IMR-90 (cell line): ENCODE data around the gene MRPL54. TPM values are rescaled to one million over a fixed set of nuclear protein-coding genes. Genes with fewer than 3 reads are reported as not detected.

Source experiments
- ATAC-seq: fragments of 200-7000 bp; cut with Tn5 transposase; 2 replicates; pipeline ENCODE4 v1.9.1; 2020; ENCODE audit warnings: low read depth, mild to moderate bottlenecking, moderate library complexity
- BruUV-seq: library from RNA; stranded (reverse); fragments of 400-500 nt; replicated peaks from 2 replicates; lab custom pipeline; 2021; lab: Mats Ljungman, UMichigan
- CTCF ChIA-PET: fragments of 300-600 bp; formaldehyde crosslinking; extraction: SDS; loops from one replicate; lab custom pipeline; 2021; ENCODE audit warnings: antibody characterized with exemption; lab: Yijun Ruan, JAX
- POLR2A ChIA-PET: fragments of 300-600 bp; sonication (Branson Sonifier 250); formaldehyde crosslinking; loops from one replicate; lab custom pipeline; 2022; ENCODE audit warnings: antibody characterized with exemption; ENCODE audit not compliant: unreplicated experiment; lab: Charles Lee
- DNase-seq: peaks from one replicate; pipeline ENCODE4 v3.0.0; 2013
- H2AFZ ChIP-seq: replicated peaks from 2 replicates; pipeline ENCODE3; 2013; ENCODE audit warnings: low read length, mild to moderate bottlenecking; ENCODE audit not compliant: poor library complexity
- H2AK5ac ChIP-seq: 2 replicates; pipeline ENCODE4 v1.6.1; 2013; ENCODE audit warnings: low read depth, low read length, inconsistent platforms
- H2AK9ac ChIP-seq: replicated peaks from 2 replicates; pipeline ENCODE3; 2013; ENCODE audit warnings: mild to moderate bottlenecking, low read depth, low read length, moderate library complexity; ENCODE audit not compliant: poor library complexity
- H2BK120ac ChIP-seq: 2 replicates; pipeline ENCODE4 v1.6.1; 2013; ENCODE audit warnings: low read depth, low read length, inconsistent platforms
- H2BK15ac ChIP-seq: 3 replicates; pipeline ENCODE4 v1.6.1; 2013; ENCODE audit warnings: low read depth, low read length, inconsistent platforms
- H2BK20ac ChIP-seq: 2 replicates; pipeline ENCODE4 v1.6.1; 2013; ENCODE audit warnings: low read depth, mild to moderate bottlenecking, inconsistent platforms, low read length, moderate library complexity
- H2BK5ac ChIP-seq: 2 replicates; pipeline ENCODE4 v1.6.1; 2013; ENCODE audit warnings: mild to moderate bottlenecking, low read depth, low read length, inconsistent platforms; ENCODE audit not compliant: poor library complexity, severe bottlenecking
- H3K14ac ChIP-seq: replicated peaks from 2 replicates; pipeline ENCODE4 v1.6.1; 2013; ENCODE audit warnings: low read depth, low read length, inconsistent platforms
- H3K18ac ChIP-seq: 2 replicates; pipeline ENCODE4 v1.6.1; 2013; ENCODE audit warnings: low read depth, low read length, control low read depth
- H3K23ac ChIP-seq: 2 replicates; pipeline ENCODE4 v1.6.1; 2013; ENCODE audit warnings: low read depth, low read length, inconsistent platforms
- H3K27ac ChIP-seq: 2 replicates; pipeline ENCODE4 v1.5.1; 2013; ENCODE audit warnings: mild to moderate bottlenecking, control low read depth, low read length; ENCODE audit not compliant: insufficient read depth
- H3K27me3 ChIP-seq: 2 replicates; pipeline ENCODE4 v1.6.1; 2013; ENCODE audit warnings: low read length; ENCODE audit not compliant: control insufficient read depth, insufficient read depth
- H3K36me3 ChIP-seq: 2 replicates; pipeline ENCODE4 v1.6.1; 2013; ENCODE audit warnings: low read length, mixed read lengths; ENCODE audit not compliant: control insufficient read depth, insufficient read depth
- H3K4ac ChIP-seq: 2 replicates; pipeline ENCODE4 v1.6.1; 2013; ENCODE audit warnings: low read depth, low read length, inconsistent platforms
- H3K4me1 ChIP-seq: 2 replicates; pipeline ENCODE4 v1.6.1; 2013; ENCODE audit warnings: low read length, mixed read lengths; ENCODE audit not compliant: control insufficient read depth, insufficient read depth
- H3K4me2 ChIP-seq: 2 replicates; pipeline ENCODE4 v1.6.1; 2013; ENCODE audit warnings: low read depth, mild to moderate bottlenecking, control low read depth, low read length, moderate library complexity
- H3K4me3 ChIP-seq: 2 replicates; pipeline ENCODE4 v1.5.1; 2013; ENCODE audit warnings: low read depth, mild to moderate bottlenecking, control low read depth, low read length, moderate library complexity; ENCODE audit not compliant: insufficient read depth
- H3K56ac ChIP-seq: 2 replicates; pipeline ENCODE4 v1.6.1; 2013; ENCODE audit warnings: low read length, inconsistent platforms; ENCODE audit not compliant: insufficient read depth; ENCODE audit errors: extremely low read depth
- H3K79me1 ChIP-seq, 2 experiments: 2 replicates each; pipeline ENCODE4 v1.6.1; 2013; ENCODE audit warnings: low read length in 2 of 2, inconsistent platforms in 1 of 2, low read depth in 1 of 2
- H3K9ac ChIP-seq: 2 replicates; pipeline ENCODE4 v1.6.1; 2013; ENCODE audit warnings: low read depth, low read length, control low read depth
- H3K9me1 ChIP-seq: 2 replicates; pipeline ENCODE4 v1.6.1; 2013; ENCODE audit warnings: low read length, inconsistent platforms; ENCODE audit not compliant: insufficient read depth
- H3K9me3 ChIP-seq: 2 replicates; pipeline ENCODE4 v1.6.1; 2013; ENCODE audit warnings: low read length; ENCODE audit not compliant: control insufficient read depth, insufficient read depth
- H4K20me1 ChIP-seq: 2 replicates; pipeline ENCODE4 v1.6.1; 2013; ENCODE audit warnings: low read length, inconsistent platforms; ENCODE audit not compliant: insufficient read depth
- H4K5ac ChIP-seq: 2 replicates; pipeline ENCODE4 v1.6.1; 2013; ENCODE audit warnings: mild to moderate bottlenecking, low read depth, low read length, control low read depth
- H4K8ac ChIP-seq, 2 experiments: 2 replicates each; pipeline ENCODE4 v1.6.1; 2013; ENCODE audit warnings: low read depth in 2 of 2, low read length in 2 of 2, control low read depth in 1 of 2, inconsistent platforms in 1 of 2
- H4K91ac ChIP-seq: 2 replicates; pipeline ENCODE4 v1.6.1; 2013; ENCODE audit warnings: low read depth, low read length, inconsistent platforms; ENCODE audit not compliant: insufficient read depth
- BHLHE40 ChIP-seq: fragments of 150-350 bp; IDR thresholded peaks from 2 replicates; pipeline ENCODE4 v1.6.1; 2016; ENCODE audit warnings: mild to moderate bottlenecking, low read depth, low read length
- CEBPB ChIP-seq: IDR thresholded peaks from 2 replicates; pipeline ENCODE4 v1.6.1; 2012; ENCODE audit warnings: low read depth, low read length, improper control_type of control experiment
- CHD1 ChIP-seq: IDR thresholded peaks from 2 replicates; pipeline ENCODE4 v1.6.1; 2012; ENCODE audit warnings: low read depth, low read length, improper control_type of control experiment
- FOS ChIP-seq: fragments of 150-350 bp; IDR thresholded peaks from 2 replicates; pipeline ENCODE4 v1.6.1; 2016; ENCODE audit warnings: low read depth, low read length
- MAZ ChIP-seq: IDR thresholded peaks from 2 replicates; pipeline ENCODE4 v1.6.1; 2012; ENCODE audit warnings: low read depth, mild to moderate bottlenecking, low read length, improper control_type of control experiment, moderate library complexity, borderline replicate concordance
- MXI1 ChIP-seq: IDR thresholded peaks from 2 replicates; pipeline ENCODE4 v1.6.1; 2012; ENCODE audit warnings: low read depth, mild to moderate bottlenecking, low read length, moderate library complexity, borderline replicate concordance
- POLR2A ChIP-seq: IDR thresholded peaks from 2 replicates; pipeline ENCODE4 v1.6.1; 2012; ENCODE audit warnings: mild to moderate bottlenecking, low read depth, low read length
- RAD21 ChIP-seq: IDR thresholded peaks from 2 replicates; pipeline ENCODE4 v1.6.1; 2012; ENCODE audit warnings: low read length, improper control_type of control experiment
- RCOR1 ChIP-seq: IDR thresholded peaks from 2 replicates; pipeline ENCODE4 v1.6.1; 2012; ENCODE audit warnings: mild to moderate bottlenecking, low read length, improper control_type of control experiment; ENCODE audit not compliant: insufficient replicate concordance
- RFX5 ChIP-seq: IDR thresholded peaks from 2 replicates; pipeline ENCODE4 v1.8.0; 2012; ENCODE audit warnings: low read depth, mild to moderate bottlenecking, low read length, moderate library complexity
- SMC3 ChIP-seq: fragments of 150-350 bp; IDR thresholded peaks from 2 replicates; pipeline ENCODE4 v1.6.1; 2016; ENCODE audit warnings: low read depth, mild to moderate bottlenecking, antibody characterized with exemption, low read length, moderate library complexity
- WGBS, 2 experiments: methylation state at CpG; one replicate each; pipeline versions ENCODE4 v1.1.5 to v1.1.7; 2013; ENCODE audit warnings: missing lambda C conversion rate in 2 of 2; ENCODE audit not compliant: insufficient read length in 1 of 2; ENCODE audit errors: extremely low coverage in 2 of 2; 5-methylcytosine and 5-hydroxymethylcytosine counted together
- dilution Hi-C: fragments of 300-500 bp; cut with HindIII; formaldehyde crosslinking; loops from one replicate; pipeline ENCODE4 v1.14.3; 2018; ENCODE audit warnings: low sequenced_read_pairs; ENCODE audit not compliant: unreplicated experiment
- in situ Hi-C: fragments of 300-500 bp; cut with MboI; formaldehyde crosslinking; loops from 3 replicates; pipeline ENCODE4 v1.14.3; 2019; ENCODE audit warnings: low sequenced_read_pairs, inconsistent platforms, mixed read lengths
- intact Hi-C: fragments of 100-400 bp; cut with micrococcal nuclease; formaldehyde crosslinking; loops from 2 replicates; pipeline ENCODE4 v1.10.0; 2022
- polyA plus RNA-seq, 3 experiments: library from polyadenylated mRNA; depleted of rRNA; stranded (reverse); fragments of >200 nt; gene quantifications; 2 replicates each; pipeline ENCODE4 v1.2.3, GENCODE V29; 2012; ENCODE audit warnings: low replicate concordance in 1 of 3
- total RNA-seq: library from RNA; depleted of rRNA; stranded (reverse); fragments of >200 nt; gene quantifications from 2 replicates; pipeline ENCODE4 v1.2.3, GENCODE V29; 2012
- TF ChIP-seq, protein P1 (sequence below): fragments of 150-350 bp; IDR thresholded peaks from 2 replicates; pipeline ENCODE4 v1.6.1; 2017; ENCODE audit warnings: mild to moderate bottlenecking, antibody characterized with exemption, low read length, low read depth
- TF ChIP-seq, protein P2 (sequence below): conservative IDR thresholded peaks from 2 replicates; pipeline ENCODE4 v1.5.1; 2012; ENCODE audit warnings: mild to moderate bottlenecking, low read depth, low read length, improper control_type of control experiment
- TF ChIP-seq, protein P3 (sequence below): fragments of 150-350 bp; IDR thresholded peaks from 2 replicates; pipeline ENCODE4 v1.6.1; 2016; ENCODE audit warnings: low read depth, mild to moderate bottlenecking, low read length, moderate library complexity, borderline replicate concordance

The MRPL54 gene
- total and polyA plus RNA-seq, 2 of the 4 experiments (the other 2 are of a cell fraction), result 55.9 to 75.7 TPM

DNA sequence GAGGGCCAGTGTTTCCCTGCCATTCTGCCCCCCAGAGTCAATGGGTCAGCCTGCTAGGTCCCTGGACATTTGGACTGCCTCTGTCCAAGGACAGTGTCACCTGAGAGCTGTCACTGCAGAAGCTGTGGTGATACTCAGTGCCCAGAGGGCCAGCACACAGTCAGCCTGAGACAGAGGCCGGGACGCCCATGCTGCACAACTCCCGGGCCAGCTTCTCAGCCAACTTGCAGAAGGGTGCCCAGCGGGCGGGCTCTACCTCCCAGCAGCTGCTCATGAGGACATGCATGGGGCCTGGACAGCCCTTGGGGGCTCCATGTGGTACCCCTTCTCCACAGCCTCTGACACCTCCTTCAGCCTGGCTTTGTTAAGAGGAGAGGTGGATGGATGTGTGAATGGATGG lies 13.3 kb downstream of the MRPL54 start:
- H2BK120ac ChIP-seq, result no peak overlapping the region
- H3K4me2 ChIP-seq, result no peak overlapping the region
- no peak overlapping the region for H2BK15ac ChIP-seq
- POLR2A ChIA-PET, result no interaction called here
- TF ChIP-seq, protein P1, sequence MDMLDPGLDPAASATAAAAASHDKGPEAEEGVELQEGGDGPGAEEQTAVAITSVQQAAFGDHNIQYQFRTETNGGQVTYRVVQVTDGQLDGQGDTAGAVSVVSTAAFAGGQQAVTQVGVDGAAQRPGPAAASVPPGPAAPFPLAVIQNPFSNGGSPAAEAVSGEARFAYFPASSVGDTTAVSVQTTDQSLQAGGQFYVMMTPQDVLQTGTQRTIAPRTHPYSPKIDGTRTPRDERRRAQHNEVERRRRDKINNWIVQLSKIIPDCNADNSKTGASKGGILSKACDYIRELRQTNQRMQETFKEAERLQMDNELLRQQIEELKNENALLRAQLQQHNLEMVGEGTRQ, result no peak
- TF ChIP-seq POLR2A, result no peak
- TF ChIP-seq RCOR1, result no peak
- TF ChIP-seq, protein P2, sequence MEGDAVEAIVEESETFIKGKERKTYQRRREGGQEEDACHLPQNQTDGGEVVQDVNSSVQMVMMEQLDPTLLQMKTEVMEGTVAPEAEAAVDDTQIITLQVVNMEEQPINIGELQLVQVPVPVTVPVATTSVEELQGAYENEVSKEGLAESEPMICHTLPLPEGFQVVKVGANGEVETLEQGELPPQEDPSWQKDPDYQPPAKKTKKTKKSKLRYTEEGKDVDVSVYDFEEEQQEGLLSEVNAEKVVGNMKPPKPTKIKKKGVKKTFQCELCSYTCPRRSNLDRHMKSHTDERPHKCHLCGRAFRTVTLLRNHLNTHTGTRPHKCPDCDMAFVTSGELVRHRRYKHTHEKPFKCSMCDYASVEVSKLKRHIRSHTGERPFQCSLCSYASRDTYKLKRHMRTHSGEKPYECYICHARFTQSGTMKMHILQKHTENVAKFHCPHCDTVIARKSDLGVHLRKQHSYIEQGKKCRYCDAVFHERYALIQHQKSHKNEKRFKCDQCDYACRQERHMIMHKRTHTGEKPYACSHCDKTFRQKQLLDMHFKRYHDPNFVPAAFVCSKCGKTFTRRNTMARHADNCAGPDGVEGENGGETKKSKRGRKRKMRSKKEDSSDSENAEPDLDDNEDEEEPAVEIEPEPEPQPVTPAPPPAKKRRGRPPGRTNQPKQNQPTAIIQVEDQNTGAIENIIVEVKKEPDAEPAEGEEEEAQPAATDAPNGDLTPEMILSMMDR, result no peak
- TF ChIP-seq, protein P3, sequence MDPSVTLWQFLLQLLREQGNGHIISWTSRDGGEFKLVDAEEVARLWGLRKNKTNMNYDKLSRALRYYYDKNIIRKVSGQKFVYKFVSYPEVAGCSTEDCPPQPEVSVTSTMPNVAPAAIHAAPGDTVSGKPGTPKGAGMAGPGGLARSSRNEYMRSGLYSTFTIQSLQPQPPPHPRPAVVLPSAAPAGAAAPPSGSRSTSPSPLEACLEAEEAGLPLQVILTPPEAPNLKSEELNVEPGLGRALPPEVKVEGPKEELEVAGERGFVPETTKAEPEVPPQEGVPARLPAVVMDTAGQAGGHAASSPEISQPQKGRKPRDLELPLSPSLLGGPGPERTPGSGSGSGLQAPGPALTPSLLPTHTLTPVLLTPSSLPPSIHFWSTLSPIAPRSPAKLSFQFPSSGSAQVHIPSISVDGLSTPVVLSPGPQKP, result no peak
- no peak for TF ChIP-seq FOS
- no peak for TF ChIP-seq MXI1
- TF ChIP-seq RFX5, result no peak
- TF ChIP-seq MAZ, result no peak
- no peak for TF ChIP-seq CEBPB
- no peak for TF ChIP-seq SMC3
- no peak for TF ChIP-seq RAD21
- no peak for TF ChIP-seq BHLHE40
- no peak for TF ChIP-seq CHD1
- H2BK20ac ChIP-seq, result no peak overlapping the region
- no peak overlapping the region for H2BK5ac ChIP-seq
- H3K9me1 ChIP-seq, result no peaks in the 10 kb centered on the region
- H3K56ac ChIP-seq, result no peak overlapping the region
- no TSS peak for BruUV-seq
- H3K36me3 ChIP-seq, result no peaks in the 10 kb centered on the region
- intact Hi-C loops, result no loop called here
- H3K9me3 ChIP-seq, result peaks cover 2% of the 10 kb centered on the region
- dilution Hi-C loops, result no loop called here
- H4K20me1 ChIP-seq, result no peaks in the 10 kb centered on the region
- H3K4me1 ChIP-seq, result no peaks in the 10 kb centered on the region
- CTCF ChIA-PET, result no interaction called here
- H2AFZ ChIP-seq, result no peak overlapping the region
- ATAC-seq (no peak), DNase-seq (no peak)
- no peak overlapping the region for H3K23ac ChIP-seq
- no peak overlapping the region for H2AK5ac ChIP-seq
- no peak overlapping the region for H4K91ac ChIP-seq
- no peak overlapping the region for H3K14ac ChIP-seq
- H3K79me1 ChIP-seq, result no peaks in the 10 kb centered on the region
- no peak overlapping the region for H3K18ac ChIP-seq
- no peak overlapping the region for H3K4me3 ChIP-seq
- no peak overlapping the region for H2AK9ac ChIP-seq
- H3K27ac ChIP-seq, result no peak overlapping the region
- no CpG with 5 or more reads among the region's 5 CpGs for WGBS, 2 experiments
- H3K27me3 ChIP-seq, result peaks cover 5% of the 10 kb centered on the region; the same call in 1 of the 2 replicates
- H3K9ac ChIP-seq, result no peak overlapping the region
- in situ Hi-C loops, result no loop called here
- no peak overlapping the region for H4K8ac ChIP-seq
- no peak overlapping the region for H3K4ac ChIP-seq
- H4K5ac ChIP-seq, result no peak overlapping the region
